ENCODE data around the gene SYNDIG1.

DNA sequence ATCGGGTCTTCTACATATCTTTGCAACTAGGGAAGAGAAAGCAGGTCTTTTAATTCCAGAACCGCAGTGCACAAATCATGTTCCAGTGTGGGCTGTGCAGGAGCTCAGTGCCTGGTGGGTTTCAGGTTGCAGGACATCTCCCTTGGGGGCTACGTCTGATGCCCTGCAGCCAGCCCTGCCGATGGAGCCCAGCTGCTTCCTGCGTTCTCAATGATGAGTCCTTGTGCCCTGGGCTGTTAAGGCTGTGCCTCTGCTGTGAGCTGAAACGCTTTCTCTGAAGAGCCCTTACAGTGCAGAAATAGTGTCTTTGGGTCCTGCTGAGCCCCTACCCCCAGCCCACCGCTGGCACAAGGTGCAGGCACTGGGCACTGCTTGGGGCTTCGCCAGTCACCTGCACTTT is 192.9 kb downstream of the SYNDIG1 start:
- TF ChIP-seq, protein P1, sequence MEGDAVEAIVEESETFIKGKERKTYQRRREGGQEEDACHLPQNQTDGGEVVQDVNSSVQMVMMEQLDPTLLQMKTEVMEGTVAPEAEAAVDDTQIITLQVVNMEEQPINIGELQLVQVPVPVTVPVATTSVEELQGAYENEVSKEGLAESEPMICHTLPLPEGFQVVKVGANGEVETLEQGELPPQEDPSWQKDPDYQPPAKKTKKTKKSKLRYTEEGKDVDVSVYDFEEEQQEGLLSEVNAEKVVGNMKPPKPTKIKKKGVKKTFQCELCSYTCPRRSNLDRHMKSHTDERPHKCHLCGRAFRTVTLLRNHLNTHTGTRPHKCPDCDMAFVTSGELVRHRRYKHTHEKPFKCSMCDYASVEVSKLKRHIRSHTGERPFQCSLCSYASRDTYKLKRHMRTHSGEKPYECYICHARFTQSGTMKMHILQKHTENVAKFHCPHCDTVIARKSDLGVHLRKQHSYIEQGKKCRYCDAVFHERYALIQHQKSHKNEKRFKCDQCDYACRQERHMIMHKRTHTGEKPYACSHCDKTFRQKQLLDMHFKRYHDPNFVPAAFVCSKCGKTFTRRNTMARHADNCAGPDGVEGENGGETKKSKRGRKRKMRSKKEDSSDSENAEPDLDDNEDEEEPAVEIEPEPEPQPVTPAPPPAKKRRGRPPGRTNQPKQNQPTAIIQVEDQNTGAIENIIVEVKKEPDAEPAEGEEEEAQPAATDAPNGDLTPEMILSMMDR (IDR thresholded peaks at IDR 0.05): no peak
- TF ChIP-seq POLR2A (IDR thresholded peaks at IDR 0.05): no peak
